GM21528 (cell line): ENCODE measurements around the gene COQ9.

Experiments used
- ATAC-seq: cut with Tn5 transposase; IDR thresholded peaks from one replicate; pipeline ENCODE4 v1.9.1; 2021; ENCODE audit warnings: mild to moderate bottlenecking, moderate library complexity; ENCODE audit not compliant: unreplicated experiment, low FRiP score

COQ9 gene

DNA sequence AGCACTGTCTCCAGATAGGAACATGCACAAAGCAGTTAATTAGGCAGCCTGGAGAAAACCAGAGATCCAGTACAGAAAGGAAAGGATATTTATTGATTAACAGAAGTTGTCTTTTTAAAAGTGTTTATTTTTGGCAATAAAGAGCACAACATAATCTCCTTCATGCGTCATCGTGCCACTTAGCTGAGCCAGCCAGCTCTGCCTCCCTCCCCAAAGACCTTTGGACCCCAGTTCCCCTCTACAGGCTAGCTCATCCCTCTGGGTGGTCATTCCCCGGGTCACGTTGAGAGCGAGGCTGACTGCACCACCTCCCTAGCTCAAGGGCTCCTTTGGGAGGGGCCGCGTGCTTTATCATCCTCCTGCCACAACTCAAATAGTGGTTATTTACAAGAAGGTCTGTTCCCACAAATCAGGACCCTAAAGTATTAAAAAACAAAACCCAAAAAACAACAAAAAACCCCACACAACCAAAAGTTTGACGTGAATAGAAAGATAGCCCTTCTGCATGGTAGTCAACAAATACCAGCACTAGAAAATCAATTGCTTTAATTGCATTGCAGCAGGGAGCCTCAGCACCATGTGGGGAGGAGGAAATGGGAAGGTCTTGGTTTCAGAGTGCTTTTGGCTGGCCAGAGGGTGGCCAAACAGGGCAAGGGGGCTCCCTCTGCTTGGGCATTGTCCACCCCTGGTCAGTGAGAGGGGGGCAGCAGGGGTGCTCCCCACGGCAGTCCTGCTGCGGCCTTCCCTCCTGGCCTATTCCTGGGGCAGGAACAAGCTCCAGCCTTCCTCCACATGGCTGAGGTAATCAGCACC lies 24.8 kb downstream of the COQ9 start:
- no peak for ATAC-seq

DNA sequence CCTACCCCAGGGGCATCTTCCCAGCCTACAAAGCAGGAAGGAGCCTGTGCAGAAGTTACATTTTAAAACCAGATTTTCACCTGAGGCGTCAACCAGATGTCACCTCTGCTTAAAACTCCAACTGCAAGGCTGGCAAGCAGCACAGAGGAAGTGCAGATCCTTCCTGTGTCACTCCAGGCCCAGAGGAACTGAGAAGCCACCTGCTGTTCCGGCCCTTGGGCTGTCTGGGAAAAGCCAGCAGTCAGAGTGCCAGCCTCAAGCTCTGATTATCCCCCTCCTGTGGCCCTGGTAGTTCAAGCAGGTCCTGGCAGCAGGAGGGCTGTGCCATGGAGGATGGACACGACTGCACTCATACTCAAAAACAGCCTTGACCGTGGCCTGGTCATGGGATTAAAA lies 25.4 kb downstream of the COQ9 start:
- ATAC-seq: no peak

DNA sequence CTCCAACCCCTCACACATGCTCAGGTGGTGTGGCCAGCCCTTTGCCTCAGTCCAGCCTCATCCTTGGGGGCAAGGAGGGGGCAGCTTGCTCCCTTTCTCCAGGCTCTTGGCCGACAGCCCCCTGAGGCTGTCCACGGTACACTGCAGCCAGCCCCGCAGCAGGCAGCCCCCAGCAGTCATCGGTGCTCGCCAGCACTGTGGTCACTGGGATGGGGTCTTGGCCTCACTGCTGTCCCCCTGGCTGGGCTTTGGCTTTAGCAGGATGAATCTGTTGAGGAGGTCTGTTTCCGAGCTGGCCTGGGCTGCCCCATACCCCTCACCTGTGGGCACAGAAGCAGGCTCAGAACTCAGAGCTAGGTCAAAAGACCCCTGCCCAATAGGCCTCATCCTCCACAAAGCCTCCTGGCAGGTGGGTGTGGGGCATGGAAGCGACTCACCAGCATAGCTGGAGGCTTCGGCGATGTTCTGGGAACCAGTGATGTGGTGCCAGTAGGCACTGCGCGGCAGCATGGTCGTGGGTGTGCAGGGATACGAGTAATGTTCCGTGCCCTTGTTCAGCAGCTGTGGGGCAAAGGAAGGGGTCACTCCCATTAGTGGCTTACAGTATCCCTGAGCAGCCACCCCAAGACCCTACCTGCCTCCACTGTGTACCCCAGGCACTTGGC lies 26.0 kb downstream of the COQ9 start:
- no peak for ATAC-seq

DNA sequence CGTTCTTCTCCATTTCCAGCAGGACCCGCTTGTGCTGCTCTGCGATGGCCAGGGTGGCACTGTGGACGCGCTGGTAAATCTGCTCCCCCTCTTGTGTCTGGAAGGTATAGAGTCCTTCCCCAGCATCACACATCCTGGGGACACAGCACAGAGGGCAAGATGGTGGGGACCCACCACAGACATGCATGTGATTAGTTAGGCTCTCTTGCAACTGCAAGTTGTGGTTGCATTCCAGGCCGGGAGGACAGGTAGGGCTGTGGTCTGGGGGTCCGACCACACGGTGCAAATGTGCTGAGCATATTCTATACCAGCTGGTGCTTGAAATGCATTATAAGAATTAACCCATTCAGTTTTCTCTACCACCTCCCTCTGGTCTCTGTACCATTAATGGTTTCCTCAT lies 26.6 kb downstream of the COQ9 start:
- ATAC-seq: no peak

DNA sequence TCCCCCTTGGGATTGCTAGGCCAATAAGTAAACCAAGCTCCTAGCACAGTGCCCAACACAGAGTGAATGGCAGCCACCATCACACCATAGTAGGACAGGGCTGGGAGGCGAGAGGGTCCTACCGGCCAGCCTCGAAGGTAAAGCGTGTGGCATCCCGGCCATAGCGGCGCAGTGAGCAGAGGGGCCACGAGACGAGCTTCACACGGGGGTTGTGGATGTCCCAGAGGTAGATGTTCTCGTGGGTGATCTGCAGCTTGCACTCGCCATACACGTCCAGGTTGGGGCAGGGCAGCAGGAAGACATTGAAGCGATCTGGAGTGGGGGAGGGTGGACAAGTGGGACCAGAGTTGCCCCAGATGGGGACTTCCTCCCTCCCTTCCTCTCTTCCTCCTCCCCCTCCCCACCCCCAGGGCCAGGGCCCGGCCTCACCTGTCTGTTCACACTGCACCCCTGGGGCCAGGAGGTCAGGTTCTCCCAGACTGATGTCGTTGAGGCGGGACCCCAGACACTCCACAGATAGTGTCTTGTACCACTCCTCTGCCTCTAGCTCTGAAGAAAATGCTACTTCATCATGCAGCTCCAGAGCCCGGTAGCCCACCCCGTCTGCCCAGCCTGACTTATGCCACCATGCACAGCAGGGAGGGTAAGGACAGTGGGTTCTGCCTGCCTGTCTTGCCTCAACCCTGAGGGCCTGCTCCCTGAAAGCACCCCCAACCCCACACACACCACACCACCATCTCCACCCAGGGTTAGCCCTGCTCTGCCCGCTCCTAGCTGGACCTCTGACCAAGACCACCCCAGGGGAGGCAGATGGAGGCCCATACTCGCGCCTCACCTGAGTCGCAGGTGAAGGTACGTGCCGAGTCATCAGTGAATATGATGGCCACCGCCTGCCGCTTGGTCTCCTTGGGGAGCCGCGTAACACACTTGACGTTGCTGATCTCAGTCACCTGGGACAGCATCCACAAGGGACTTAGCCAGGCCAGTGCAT lies 27.7 kb downstream of the COQ9 start:
- ATAC-seq: no peak

DNA sequence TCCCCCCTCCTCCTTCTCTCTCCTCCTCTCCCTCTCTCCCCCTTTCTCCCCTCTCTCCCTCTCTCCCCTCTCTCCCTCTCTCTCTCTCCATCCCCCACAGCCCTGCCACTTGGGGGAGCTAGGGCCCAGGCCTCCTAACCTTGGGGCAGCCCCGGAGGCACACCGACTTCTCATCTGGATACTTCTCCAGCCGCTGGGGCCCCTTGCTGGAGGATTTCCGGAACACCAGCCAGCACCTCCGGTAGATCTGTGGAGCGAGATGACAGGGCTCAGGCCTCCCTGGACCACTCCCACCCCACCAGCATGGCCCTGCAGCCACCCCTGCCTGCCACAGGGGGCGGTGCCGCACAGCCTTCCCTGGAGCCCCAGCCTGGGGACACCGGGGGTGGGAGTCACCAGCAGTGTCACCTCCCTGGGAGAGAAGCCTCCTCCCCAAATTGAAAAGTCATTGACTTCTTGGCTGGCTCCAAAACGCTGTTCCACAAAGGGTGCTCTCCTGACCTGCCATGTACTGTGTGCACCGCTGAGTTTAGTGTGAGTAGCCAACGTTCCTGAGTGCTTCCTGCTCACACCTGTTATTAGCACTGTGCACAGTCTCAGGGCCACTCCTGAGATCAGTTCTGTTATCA lies 28.5 kb downstream of the COQ9 start:
- ATAC-seq: peak; percentile 82

DNA sequence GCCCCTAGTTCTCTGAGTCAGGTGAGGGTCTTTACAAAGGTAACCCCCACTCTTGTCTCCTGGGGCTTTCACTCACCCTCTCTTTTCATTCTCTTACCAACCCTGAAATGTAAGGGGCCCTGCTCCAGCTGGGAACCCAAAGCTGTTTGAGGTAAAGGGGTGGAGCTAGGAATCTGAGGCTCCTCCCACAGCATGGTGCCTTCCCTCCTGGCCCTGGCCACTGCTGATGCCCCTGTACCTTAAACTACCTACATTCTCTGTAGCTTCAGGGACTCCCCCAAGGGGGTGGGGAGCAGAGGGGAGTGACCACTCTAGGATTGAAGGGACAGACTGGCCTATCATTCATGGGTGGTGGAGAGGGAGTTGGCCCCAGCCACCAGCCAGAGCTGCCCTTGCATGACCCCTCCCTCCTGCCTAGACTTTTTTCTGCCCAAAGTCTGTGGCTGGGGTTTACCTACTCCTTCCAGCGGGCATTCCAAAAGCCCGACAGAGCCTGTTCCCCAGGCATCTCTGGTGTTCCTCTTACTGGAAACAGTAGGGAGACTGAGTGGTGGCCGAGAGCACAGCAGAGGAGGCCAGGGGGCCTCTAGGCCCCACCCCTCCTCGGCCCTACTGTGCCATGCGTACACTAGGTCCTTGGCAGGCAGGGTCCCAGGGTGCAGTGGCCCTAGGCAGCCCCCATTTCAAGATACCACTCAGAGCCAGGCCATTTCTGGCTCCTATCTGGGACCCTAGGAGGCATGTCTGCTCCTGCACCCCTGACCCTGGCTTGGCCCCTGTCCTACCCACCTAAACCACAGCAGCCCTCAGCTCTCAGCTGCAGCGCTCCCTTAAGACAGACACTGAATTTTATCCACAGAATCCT lies 29.5 kb downstream of the COQ9 start:
- no peak for ATAC-seq

DNA sequence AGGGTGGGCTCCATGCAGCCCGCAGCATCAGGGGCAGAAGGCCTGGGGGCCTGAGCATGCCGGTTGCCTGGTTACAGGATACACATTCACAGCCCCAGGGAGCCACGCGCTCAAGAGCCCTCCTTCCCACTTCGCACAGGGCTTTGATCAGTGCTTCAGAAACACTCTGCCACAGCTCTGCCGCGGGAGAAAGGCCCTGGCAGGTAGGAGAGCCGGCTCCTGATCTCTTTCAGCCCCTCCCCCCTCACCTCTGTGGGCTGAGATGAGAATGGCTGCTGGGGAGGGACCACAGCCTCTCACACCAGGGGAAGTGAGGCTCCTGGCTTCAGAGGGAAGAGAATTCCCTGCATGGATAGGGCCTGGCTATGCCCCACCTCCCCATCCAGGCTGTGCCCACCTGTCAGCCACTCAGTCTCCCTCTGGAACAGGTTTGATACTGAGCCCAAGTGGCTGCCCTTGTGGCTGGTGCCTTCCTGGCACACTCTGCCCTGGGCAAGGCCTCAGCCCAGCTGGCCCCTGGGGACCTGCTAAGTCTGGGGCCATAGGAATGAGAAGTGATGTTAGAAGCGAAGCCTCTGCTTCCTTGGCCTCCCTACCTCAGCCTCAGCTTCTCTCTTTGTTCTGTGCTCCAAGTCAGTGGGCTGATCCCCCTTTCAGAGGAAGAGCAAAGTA lies 30.4 kb downstream of the COQ9 start:
- no peak for ATAC-seq

DNA sequence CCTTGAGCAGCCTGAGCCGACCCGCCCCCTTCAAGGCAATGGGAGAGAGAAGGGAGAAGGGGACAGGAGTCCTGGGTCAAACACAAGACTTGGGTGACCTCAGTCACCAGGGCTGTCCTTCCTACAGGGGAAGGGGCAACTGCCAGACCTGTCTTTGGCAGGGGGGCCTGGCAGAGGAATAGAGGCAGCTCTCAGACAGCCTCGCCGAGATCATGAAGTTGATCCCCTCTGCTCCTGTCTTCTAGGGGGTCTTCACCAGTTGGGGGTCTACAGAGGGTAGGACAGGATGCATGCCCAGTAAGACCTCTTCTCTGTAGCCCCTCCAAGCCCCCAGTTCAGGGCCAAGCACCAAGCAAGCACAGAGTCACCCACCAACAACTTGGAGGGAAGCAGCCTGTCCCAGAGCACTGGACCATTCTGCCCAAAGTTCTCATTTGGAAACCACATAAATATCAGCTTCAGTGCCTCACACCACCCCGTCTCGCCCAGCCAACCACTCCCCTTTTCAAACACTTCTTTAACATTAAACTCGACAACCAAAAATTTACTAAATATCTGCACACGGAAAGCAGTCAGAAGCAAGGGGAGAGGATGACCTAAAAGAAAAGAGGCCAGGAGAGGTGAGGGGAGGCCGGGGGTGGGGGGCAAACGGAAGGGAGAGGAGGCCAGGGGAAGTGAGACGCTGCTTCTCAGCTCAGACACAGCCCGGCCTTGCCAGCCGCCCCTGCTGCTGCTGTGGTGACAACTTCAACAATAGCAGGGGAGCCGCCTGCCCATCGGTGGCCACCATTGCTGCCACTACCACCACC lies 31.3 kb downstream of the COQ9 start:
- ATAC-seq: no peak

DNA sequence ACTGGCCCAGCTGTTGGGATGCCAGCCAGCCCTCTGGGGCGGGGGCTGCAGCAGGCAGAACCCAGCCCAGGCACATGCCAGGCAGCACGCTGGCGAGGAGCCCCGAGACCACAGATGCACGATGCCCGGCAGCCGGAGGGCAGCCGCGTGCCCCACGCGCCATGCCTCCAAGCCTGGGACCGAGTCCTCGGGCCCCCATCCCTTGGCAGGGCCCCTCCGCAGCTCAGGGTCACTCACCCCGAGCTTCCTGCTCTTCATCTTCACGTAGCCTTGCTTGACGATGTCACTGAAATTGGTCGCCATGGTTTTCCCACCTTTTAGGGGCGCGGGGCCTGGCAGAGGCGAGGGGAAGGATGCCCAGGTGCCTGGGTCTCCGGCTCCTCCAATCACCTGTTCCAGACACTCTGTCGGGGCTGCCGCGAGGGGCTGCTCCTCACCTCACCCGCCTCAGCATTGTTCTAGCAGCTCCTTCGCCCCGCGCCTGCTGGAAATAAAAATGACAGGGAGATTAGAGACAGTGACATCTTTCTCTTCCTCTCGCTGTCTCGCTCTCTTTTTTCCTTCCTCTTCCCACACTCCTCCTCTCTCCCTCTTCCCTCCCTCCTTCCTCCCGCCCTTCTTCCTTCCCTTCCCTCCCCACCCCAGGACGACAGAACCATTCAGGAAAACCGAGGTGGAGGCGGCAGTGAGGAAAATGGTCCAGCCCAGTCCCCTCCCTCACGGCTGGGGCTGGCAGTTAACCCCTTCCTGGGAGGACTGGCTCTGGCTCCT lies 32.1 kb downstream of the COQ9 start:
- no peak for ATAC-seq

DNA sequence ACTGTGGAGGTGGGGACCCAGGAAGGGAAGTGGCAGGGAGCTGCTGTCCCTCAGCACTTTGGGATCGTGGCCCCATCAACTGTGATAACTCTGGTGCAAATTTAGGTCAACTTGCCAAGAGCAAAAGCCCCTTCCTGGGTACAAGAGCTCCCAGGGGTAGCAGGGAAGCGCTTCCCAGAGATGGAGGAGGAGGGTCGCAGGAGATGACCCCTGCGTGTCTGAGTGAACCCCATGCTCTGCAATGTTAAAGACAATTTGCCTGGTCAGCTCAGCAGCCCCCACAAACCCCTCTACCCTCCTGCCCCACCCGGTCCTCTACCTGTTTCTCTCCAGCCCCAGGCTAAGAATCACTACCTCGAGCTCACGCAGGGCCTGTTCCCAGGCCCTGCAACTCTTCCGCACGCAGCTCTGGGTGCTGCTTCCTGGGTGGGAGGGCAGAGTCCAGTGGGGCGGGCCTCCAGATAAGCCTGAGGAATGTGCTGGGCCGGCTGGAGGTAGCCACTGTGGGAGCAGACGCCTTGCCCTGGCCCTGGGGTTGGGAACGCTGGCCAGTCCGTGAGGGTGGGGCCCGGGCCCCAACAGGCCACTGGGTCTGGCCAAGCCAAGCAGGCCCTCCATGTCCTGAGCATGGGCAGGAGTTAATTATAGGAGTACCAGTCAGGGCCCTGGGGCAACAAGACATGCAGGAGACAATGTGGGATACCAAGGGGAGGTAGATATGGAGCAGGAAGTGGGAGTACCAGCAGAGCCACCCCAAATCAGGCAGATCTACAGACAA lies 32.9 kb downstream of the COQ9 start:
- no peak for ATAC-seq

DNA sequence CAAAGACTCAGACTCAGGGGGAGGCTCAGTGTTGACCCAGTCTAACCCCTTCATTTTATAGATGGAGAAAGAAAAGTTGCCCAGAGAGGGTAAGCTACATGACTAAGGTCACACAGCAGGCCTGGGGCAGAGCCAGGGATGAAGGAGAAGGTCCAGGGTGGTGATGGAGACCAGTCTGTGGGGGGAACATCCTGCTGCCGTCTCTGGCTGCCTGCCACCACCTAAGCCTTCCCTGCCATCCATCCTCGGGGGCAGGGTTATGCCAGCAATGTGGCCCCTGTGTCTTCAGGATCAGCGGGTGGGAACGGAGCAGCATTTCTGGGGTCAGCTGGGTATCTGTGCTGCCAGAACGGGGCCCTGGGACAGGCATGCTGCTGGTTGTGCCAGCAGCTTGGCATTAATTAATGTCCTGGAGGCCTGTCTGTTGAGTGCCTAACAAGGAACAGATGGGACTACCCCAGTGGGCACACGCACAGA lies 33.5 kb downstream of the COQ9 start:
- ATAC-seq: no peak

DNA sequence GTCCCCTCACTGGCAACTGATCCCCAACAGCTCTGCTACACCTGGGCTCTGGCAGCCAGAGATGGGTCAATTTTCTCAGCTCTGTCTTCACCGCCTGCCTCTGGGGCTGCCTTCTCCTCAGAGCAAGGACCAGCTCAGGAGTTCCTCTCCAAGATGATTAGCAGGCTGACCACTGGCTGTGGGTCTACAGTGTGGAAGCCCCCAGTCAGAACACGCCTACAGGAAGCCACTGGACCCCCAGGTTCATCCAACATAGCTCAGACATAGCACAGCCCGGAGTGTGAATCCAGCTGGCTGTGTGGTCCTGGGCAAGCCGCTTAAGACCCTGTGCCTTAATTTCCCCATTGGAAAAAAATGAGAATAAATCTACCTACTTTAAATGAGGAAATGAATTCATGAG lies 34.1 kb downstream of the COQ9 start:
- ATAC-seq: no peak

DNA sequence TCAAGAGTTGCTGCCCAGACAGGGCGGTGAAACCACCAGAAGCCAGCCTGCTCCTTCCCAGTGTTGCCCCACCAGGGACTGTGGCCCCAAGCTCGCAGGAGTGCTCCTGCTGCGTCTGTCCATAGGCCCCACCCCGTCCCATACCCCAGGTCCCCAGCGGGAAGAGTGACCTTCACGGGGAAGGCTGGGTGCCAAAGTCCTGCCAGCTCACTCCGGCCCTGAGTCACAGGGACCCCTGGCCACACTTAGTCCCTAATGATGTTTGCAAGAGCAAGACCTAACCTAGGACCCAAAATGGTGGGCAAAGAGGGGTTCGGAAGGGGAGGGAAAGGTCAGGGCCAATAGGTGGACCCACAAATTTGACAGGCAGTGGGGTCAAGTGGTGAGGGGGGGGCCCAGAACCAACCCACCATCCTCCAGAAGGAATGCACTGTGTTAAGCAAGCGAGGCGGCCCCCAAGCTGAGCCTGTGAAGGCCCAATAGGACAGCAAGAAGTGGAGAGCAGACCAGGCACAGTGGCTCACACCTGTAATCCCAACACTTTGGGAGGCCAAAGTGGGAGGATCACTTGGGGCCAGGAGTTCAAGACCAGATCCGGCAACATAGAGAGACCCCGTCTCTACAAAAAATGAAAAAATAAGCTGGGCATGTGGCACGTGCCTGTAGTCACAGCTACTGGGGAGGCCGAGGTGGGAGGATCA lies 35.7 kb downstream of the COQ9 start:
- ATAC-seq: no peak

DNA sequence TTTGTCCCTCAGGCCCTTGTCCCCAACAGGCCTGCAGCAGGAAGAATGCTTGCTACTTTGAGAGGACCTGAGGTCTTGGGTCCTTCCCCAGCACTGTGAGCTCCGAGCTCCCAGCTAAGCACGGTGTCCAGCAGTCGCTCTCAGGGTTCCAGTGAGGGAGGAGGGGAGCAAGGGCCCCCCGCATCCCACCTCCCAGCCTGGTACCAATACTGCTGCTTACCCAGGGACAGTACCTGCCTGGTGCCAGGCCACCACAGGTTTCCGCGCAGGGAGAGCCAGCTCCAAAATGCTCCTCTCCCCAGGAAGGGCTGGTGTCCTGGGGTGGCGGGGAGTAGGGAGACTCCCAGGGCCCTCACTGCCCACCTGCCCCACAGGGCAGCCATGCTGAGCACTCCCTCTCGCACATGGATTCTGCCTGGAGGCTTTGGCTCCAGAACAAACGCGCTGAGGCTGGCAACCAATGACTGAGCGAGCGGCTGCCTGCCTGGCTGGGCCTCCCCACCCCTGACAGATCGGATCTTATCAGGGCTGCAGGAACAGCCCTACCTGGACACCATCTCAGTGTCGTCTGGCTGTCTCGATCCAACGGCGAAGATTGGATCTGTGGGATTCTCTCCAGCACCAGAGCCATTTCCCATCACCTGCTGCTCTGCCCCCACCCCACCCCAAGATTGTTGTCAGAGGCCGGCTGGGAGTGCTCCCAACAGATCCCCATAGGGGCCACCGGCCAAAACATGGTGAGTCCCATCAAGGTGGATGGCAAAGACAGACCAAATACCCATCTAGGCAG lies 36.6 kb downstream of the COQ9 start:
- ATAC-seq: no peak
